ENCODE data around the gene SPSB4.
"Not testable (repeated sequence)": the region's sequence is repeated elsewhere in the genome, so short reads cannot be mapped to it uniquely, and the experiment has no call there.

The SPSB4 gene

DNA sequence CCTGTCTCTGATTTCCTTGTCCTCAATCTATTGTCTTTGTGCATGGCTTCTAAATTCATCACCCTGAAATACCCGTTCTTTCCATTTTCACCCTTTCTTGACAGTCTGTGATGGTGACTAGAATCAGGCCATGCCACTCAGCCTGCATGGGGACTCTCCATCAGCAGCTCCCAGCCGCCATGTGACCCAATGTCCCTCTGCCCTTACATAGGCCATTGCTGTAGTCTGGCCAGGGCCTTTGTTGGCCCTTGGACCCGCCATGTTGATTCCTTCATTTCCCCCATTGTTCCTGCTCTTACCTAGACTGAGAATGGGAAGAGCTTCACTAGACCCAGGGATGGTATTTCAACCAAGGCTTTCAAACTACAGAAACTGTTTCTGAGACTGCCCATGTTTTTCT is 45.8 kb downstream of the SPSB4 start:
- DNase-seq: no peak

DNA sequence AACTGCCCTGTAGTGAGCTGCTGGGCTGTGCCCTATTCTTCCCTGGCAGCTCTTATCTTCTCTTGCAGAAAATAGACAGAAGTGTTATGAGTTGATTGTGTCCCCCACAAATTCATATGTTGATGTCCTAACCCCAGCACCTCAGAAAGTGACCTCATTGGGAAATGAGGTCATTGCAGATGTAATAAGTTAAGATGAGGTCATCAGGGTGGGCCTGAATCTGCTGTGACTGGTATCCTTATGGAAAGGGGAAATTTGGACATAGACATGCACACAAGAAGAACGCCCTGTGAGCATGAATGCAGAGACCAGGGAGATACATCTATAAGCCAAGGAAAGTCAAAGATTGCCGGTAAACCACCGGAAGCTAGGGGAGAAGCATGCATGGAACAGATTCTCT is 49.0 kb downstream of the SPSB4 start:
- DNase-seq: no peak

DNA sequence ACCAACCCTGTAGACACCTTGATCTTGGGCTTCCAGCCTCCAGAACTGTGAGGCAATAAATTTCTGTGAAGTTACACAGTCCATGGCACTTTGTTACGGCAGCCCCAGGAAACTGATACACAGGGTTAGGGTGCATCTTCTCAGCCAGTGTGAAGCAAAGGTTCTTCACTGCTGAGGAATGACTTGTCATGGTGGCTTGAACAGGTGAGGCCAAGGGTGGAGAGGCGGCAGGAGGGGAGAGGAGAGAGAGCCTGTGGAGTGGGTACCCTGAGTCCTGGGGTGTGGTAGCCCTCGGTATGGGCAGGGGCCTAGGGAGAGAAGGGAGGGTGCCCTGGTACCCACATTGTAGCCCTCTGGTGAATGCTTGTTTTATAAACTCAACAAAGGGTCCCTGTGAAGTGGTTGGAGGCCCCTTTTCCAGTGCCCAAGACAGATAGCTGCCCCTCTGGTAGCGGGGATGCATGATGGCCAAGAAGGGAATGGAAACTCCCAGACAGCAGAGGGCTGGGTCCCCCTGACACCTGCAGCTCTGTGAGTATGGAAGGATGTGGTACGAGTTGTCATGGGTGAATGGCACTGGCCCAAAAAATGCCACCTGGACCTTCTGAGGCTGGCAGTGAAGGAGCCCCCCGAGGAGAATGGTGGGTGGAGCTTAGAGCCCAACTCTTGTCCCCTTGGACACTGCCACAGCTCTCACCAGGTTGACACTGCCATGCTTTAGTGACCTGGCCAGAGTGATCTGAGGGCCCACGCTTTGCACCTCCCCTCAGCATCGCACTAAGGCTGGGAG is 49.6 kb downstream of the SPSB4 start:
- DNase-seq: no peak

DNA sequence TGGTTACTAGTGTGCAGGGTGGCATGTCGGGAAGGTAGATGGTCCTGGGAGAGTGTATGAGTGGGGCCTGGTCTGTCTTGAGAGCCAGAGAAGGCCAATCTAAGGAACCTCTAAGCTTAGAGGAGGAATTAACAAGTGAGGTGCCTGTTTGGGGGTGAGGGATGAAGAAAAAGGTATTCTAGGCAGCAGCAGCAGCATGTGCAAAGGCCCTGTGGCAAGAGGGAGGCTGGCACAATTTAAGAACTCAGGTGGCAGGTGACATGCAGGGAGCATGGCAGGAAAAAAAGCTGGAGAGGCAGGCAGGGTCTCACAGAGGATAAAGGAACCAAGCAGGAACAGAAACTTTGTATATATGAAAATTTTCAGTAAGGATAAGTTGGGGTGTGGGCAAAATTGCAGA is 51.2 kb downstream of the SPSB4 start:
- no peak for DNase-seq

DNA sequence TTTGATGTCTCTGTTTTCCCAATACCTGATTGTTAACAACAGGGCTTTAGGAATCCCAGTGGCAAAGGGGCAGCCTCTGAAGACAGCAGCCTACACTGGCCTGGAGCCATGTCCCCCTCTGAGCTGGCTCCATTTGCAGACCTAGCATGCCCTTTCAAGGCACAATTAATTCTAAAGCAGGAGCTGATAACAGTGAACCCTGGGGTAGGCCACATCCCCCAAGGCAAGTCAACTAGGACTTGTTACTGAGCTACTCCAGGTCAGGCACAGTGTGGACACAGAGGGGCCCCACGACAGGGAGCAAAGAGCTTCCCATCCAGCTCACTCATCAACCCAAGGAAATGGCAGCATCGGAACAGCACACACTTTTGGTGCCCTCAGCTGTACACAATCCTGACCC is 51.9 kb downstream of the SPSB4 start:
- no peak for DNase-seq

DNA sequence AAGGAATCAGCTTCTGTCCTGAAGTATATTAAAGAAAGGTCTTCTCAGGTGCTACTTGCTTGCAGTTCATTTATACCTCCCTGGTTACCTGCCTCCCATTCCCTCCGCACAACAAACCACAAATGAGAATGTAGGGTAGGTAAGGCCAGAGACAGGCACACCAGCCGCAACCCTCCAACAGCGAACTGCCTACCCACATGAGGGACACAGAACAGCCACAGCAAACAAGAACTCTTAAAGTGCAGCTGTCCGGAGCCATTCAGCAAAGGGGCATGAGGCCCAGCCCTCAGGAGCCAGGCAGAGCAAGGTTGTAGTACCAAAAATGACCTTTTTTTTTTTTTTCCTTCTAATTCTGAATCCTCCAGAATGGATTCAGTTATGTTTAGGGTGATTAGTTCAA is 52.4 kb downstream of the SPSB4 start:
- DNase-seq: no peak

DNA sequence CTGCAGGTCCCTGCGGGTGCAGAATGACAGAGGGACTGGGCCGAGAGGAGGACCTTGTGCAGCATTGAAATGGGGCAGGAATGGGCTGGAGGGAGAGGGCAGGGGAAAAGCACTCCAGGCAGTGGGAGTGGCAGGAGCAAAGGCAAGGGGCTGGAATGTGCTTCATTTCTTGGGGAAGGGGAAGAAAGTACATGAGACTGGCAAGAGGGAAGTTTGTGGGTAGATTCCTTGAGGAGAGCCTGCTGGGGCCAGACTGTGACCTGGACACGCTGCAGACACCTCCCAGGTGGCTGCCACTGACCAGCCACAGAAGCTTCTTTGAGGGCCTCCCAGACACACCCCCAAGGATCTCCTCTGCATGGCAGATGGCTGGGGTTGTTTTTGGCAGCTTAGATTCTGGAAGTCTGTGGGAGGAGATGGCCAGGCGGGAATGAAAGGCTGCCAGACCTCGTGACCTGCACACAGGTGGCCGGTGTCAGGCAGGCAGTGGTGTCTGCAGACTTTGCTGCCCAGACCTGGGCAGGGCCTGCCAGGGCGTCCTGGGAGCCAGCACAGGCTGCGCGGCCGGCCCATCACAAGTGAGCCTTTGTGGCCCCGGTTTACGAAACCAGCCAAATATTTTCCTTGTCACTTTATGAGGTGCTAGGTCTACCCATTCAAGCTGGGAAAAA is 53.1 kb downstream of the SPSB4 start:
- no peak for DNase-seq

DNA sequence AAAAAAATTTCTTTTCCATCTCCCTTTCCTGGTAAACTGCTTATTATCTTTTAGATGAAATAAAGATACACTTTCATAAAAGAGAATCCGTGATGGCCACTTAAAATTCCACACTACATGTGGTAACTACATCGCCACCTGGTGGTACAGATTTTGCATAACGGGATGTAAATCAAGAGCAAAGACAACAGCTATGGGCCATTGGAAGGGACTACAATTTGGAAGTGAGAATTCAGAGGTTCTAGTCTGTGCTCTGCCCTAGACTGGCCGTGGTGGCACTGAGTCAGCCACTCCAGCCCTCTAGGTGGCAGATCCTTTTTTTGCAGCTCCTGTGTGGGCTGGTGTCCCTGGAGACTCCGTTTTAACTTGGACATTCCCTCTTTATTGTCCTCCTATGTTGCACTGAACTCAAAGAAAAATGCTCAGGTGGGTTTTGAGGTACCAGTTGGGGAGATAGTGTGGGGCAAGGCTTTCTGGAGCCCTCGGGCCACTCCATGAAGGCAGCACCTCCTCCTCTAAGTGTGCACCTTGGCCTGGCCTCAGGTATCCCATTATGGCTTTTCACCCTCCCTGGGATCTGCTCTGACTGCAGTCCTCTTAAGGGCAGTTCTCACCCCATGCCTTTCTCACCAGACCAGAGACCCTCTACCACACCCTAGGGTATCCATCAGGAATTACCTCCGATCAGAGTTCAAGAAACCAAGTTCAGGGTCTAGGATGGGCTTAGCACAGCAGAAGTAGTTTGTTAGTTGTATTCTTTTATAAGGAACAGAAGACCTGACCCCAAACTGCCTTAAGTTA is 54.9 kb downstream of the SPSB4 start:
- peak; percentile 70 for DNase-seq

DNA sequence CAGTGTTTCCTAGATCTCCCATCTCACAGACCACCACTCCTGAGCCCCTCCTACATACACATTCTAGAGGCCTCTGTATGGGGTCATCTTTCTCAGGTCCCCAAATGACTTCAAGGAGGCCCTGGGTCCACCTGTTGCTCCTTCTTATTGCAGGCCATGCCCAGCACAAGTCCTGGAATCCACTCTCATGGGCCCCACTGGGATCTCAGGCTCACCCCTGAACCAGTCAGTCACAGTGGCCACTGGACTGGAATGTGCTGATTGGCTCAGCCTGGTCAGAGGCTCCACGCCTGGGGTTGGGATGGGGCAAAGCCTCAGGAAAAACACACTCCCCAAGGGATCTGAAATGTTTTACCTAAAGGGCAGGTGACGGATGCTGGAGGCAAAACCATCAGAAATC is 55.7 kb downstream of the SPSB4 start:
- DNase-seq: no peak

DNA sequence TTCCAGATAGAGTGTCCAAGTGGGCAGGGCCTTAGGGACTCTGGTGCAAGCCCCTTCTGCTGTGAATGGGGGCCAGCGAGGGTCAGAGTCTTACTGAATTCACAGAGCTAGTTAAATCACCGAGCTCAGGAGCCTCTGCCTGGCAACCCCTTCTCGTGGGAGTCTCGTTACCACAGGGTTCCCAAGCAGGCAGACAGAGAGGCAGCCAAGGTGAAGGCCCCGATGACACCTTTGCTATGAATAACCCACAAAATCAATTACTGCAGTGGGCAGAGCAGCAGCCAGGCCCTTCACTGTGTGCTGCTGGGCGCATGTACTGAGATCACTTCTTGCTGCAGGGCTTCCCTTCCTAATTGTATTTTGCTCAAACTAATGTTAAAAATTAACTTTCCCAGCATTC is 56.9 kb downstream of the SPSB4 start:
- no peak for DNase-seq

DNA sequence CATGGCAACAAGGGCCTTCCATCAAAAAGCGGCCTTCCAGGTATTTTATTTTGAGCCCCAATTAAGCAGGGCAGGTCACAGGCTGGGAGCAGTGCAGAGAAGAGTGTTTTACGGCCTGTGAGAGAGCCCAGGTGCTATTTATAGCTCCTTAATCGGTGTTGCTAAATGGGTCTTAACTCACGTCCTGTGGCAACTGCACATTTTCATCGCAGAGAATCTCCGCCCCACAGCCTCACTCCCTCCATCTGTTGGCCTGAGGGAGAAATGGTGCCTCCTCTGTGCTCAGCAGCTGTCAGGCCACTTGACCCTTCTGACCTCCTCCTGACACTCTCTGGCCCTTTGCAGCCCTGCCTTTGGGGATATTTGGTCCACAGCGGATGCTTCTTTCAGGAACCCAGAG is 58.6 kb downstream of the SPSB4 start:
- no peak for DNase-seq

DNA sequence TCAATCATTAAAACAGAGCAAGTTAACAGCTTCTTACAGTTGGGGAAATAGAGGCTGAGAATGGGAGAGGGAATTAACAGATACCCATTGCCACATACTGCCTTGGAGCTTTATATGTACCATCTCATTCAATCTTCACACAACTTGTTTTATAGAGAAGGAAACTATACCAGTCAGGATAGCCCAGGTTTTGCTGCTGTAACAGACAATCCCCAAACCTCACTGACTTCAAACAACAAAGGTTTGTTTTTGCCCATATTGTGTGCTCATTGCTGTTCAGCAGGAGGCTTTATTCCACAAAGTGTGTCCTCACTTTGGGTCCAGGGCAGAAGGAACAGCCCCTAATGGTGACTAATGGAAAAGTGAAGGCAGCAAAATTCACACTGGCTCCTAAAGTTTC is 59.2 kb downstream of the SPSB4 start:
- DNase-seq: no peak

DNA sequence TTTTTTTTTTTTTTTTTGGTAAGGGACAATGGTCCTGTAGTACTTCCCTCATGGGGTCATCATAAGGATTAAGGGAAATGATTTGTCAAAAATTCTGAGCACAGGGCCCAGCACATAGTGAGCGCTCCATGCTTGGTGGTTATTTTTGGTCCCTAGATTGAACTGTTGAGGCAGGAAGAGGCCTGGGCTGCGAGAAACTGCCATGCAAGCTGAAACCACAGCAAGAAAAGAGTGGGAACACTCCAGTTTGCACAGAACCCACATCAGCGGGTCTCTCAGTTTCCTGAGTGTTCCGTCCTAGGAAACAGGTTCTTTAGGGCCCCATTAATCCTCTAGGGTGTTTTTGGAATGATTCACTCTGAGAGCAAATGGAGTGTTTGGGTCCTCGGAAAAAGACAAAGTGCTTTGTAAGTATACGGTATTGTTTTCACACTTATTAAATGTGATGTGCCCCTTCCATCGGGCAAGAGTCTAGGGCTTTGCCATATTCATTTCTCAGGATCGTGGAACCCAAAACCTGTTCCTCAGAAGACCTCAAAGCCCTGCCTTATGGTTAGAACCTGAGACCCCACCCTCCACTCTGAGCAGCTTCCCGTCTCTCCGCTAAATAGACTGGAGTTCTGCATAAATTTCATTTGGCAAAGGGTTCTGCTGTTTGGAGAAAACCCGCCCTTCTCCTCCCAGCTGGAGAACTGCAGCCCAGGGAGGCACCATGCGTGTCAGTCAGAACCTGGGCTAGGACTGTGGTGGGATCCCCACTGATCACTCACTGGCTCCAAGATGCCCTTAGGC is 60.4 kb downstream of the SPSB4 start:
- DNase-seq: no peak

DNA sequence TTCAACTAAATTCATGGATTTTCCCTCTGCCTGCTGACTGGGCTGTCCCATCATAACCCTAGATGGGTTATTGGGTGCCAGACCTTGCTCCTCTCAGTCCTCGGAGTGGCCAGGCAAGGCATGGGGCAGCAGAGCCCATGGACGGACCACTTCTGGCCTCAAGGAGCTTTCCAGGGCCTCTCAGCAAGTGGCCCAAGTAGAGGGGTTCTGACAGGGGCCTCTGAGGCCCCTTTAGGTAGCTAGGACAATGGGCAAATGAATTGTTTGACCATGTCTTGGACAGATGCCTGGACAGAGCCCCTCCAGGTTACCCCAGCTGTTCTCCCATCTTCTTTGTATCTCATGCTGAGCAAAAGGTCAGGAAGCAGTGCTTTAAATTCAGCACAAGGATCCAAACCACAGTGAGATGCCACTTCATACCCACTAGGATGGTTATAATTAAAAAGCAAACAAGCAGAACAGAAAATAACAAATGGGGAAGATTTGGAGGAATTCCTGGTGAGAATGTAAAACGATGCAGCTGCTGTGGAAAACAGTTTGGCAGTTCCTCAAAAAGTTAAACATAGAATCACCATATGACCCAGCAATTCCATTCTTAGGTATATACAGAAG is 61.6 kb downstream of the SPSB4 start:
- no peak for DNase-seq

DNA sequence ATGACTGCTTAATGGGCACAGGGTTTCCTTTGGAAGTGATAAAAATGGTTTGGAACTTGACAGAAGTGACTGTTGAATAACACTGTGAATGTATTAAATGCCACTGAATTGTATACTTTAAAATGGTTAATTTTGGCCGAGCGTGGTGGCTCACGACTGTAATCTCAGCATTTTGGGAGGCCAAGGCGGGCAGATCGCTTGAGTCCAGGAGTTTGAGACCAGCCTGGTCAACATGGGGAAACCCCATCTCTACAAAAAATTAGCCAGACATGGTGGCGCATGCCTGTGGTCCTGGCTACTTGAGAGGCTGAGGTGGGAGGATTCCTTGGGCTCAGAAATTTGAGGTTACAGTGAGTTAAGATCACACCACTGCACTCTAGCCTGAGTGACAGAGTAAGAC is 62.5 kb downstream of the SPSB4 start:
- not testable (repeated sequence) for DNase-seq

DNA sequence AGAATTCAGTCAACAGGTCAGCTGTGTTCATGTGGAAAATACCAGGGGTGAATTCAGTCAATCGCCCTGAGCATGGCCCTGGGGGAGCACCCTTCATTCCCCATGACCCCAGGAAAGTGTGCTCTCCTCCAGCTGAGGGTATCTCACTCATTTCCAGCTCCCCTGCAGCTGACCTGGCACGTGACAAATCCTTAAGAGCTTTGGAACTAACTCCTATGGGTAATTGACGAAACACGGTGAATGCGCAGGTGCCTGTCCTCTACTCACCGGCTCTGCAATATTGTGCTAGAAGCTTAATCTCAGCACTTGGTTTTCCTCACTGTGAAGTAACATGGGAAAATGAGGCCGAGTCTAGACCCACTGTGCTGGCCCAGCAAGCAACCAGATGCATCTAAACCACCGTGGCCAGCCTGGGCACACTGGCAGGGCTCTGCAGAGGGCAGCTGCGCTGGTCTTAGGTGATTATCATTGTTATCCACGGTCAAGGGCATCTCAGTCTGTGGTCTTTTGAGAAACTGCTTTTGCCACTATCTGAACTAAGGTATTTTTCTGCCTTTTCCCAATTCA is 63.1 kb downstream of the SPSB4 start:
- no peak for DNase-seq

DNA sequence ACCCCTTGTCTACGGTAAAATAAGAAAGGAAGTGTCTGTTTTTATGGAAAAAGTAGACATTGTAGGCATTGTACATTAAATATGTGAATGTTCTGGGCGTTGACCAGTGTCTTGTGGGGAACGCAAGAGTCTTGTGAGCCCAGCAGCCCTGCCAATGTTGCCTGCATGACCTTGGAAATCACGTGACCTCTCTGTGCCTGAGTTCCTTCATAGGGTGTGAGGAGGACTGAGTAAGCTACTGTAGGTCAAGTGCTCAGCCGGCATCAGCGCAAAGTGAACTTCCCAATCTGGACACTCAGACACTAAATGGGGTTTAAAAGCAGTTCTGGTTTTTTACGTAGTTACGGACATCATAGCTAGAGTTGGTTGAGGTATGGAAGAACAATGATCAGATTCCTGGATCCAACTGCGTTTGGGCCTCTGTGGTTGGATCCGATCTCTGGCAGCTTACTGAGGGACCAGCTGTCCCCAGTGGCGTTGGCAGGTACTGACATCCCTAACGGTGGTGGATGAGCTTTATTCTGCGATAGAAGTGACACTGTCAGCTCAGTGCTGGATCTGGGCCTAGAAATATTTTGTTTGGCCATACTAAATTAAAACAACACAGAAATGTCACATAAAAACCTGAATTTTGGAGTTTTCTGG is 63.8 kb downstream of the SPSB4 start:
- no peak for DNase-seq

DNA sequence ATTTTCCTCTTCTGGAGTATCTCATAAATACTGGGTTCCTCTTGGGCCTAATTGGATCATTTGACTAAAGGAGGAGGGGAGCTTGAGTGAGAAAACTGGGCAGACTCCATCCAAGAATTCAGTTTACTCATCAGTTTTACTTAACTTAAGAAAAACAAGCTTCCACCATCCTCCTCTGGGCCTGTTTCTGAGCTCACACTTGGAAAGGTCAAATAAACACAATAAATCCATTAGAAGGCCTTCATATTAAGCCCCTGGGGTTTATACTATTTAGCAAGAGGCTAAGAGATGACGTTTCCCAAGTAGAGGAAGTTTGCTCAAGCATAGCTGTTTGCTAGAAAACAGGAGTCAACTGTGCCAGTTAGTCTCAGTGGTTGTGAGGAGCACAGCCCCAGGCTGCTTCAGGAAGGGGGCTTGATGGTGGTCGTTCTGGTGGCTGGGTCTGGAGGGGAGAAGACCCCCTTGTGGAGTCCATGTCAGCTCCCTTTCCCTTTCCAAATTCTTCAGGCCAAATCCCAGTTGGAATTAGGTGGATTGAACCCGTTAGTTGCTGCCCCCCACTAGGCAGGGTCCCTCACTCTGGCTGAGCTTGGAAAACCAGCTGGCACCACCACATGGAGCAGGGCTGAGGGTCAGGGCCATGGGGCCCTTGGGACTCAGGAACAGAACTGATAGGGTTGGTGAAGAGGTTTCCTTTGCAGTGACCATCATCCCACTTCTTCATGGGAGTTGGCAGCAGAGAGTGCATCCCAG is 64.8 kb downstream of the SPSB4 start:
- no peak for DNase-seq

DNA sequence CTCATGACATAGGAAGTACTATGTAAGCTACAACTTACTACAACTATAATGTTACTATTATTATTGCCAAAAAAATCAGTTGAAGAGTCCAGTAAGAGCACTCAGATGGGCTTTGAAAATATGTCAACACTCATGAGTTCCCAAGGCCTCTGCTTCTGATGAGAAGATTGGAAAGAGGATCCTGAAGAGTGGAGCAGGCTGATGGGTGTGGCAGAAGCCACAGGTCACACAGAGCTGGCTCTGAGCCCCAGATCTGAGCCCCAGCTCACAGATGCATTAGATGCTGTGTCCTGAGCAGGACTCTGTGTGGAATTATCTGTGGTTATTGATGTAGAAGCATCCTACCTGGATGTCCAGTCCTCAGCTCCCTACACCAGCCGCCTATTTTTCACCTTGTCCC is 65.6 kb downstream of the SPSB4 start:
- DNase-seq: no peak

DNA sequence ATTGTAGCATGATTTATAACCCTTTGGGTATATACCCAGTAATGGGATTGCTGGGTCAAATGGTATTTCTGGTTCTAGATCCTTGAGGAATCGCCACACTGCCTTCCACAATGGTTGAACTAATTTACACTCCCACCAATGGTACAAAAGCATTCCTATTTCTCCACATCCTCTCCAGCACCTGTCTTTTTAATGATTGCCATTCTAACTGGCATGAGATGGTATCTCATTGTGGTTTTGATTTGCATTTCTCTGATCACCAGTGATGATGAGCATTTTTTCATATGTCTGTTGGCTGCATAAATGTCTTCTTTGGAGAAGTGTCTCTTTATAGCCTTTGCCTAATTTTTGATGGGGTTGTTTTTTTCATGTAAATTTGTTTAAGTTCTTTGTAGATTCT is 66.8 kb downstream of the SPSB4 start:
- not testable (repeated sequence) for DNase-seq

DNA sequence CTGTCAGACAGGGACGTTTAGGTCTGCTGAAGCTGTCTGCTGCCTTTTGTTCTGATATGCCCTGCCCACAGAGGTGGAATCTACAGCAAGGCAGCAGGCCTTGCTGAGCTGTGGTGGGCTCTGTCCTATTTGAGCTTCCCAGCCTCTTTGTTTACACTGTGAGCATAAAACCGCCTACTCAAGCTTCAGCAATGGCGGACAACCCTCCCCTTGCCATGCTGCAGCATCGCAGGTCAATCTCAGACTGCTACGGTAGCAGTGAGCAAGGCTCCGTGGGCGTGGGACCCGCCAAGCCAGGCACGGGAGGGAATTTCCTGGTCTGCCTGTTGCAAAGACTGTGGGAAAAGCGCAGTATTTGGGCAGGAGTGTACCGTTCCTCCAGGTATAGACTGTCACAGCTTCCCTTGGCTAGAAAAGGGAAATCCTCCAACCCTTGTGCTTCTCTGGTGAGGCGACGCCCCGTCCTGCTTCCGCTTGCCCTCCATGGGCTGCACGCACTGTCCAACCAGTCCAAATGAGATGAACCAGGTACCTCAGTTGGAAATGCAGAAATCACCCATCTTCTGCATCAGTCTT is 71.4 kb downstream of the SPSB4 start:
- DNase-seq: no peak

Data from NCI-H2081 treated with DMSO at 0.1 percent for 48 hours (cell line).